Upper lobe of left lung (tissue), 4 donors: Measurements from ENCODE around the gene SPAG16.
"Not testable (repeated sequence)": the region's sequence is repeated elsewhere in the genome, so short reads cannot be mapped to it uniquely, and the experiment has no call there.

ENCODE experiments used
- EP300 ChIP-seq, 4 donors: sonication (generic); formaldehyde crosslinking; IDR thresholded peaks; one replicate each; pipeline ENCODE4 v1.5.1; 2017; ENCODE audit warnings: antibody characterized with exemption in 4 of 4, control low read depth in 2 of 4
- POLR2A ChIP-seq, 4 donors: fragments of 450-650 bp; IDR thresholded peaks; one replicate each; pipeline ENCODE4 v1.5.1; 2016 to 2017; ENCODE audit warnings: antibody characterized with exemption in 4 of 4, mild to moderate bottlenecking in 2 of 4

DNA sequence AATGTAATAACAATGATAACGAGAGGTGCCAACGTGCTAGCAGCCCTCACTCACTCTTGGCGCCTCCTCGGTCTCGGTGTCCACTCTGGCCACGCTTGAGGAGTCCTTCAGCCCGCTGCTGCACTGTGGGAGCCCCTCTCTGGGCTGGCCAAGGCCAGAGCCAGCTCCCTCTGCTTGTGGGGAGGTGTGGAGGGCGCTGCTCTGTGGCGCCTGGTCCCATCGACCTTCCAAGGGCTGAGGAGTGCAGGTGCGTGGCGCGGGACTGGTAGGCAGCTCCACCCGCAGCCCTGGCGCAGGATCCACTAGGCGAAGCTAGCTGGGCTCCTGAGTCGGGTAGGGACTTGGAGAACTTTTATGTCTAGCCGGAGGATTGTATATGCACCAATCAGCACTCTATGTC lies 417.1 kb downstream of the SPAG16 start:
- not testable (repeated sequence) for TF ChIP-seq POLR2A, EP300 (IDR thresholded peaks at IDR 0.05)
